ENCODE measurements around the gene KTN1.

- TF ChIP-seq, protein P1, sequence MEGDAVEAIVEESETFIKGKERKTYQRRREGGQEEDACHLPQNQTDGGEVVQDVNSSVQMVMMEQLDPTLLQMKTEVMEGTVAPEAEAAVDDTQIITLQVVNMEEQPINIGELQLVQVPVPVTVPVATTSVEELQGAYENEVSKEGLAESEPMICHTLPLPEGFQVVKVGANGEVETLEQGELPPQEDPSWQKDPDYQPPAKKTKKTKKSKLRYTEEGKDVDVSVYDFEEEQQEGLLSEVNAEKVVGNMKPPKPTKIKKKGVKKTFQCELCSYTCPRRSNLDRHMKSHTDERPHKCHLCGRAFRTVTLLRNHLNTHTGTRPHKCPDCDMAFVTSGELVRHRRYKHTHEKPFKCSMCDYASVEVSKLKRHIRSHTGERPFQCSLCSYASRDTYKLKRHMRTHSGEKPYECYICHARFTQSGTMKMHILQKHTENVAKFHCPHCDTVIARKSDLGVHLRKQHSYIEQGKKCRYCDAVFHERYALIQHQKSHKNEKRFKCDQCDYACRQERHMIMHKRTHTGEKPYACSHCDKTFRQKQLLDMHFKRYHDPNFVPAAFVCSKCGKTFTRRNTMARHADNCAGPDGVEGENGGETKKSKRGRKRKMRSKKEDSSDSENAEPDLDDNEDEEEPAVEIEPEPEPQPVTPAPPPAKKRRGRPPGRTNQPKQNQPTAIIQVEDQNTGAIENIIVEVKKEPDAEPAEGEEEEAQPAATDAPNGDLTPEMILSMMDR (IDR thresholded peaks at IDR 0.05; ENCODE audit: insufficient read depth, low read length) = no peak
- TF ChIP-seq POLR2AphosphoS5 (IDR thresholded peaks at IDR 0.05; ENCODE audit: low read depth) = no peak
- no peak for TF ChIP-seq GABPA (IDR thresholded peaks at IDR 0.05; ENCODE audit: low read depth)
- TF ChIP-seq REST (IDR thresholded peaks at IDR 0.05; ENCODE audit: insufficient replicate concordance, low read depth) = no peak
- no peak for TF ChIP-seq SPI1 (IDR thresholded peaks at IDR 0.05; ENCODE audit: borderline replicate concordance, low read depth)
These were observed 121.6 kb downstream of the KTN1 start for GRCh38 chr14:55701638-55702037.
